H9 (cell line): ENCODE results near the gene RAB27B. TPM values are rescaled to one million over a fixed set of nuclear protein-coding genes. Genes with fewer than 3 reads are reported as not detected.

Experiments
- DNase-seq: peaks from one replicate; pipeline ENCODE4 v3.0.0-alpha.2; 2017
- H2AFZ ChIP-seq: one replicate; pipeline ENCODE4 v1.6.1; 2013; ENCODE audit warnings: mild to moderate bottlenecking, low read length, control low read depth, moderate library complexity
- H2AK5ac ChIP-seq: 2 replicates; pipeline ENCODE4 v1.6.1; 2013; ENCODE audit warnings: low read length, control low read depth, mixed read lengths; ENCODE audit not compliant: insufficient read length
- H2BK120ac ChIP-seq: one replicate; pipeline ENCODE4 v1.6.1; 2013; ENCODE audit warnings: low read depth, mild to moderate bottlenecking, low read length, control low read depth, inconsistent platforms; ENCODE audit not compliant: poor library complexity, severe bottlenecking
- H2BK12ac ChIP-seq: 2 replicates; pipeline ENCODE4 v1.6.1; 2013; ENCODE audit warnings: low read length, control low read depth, mixed read lengths, low read depth; ENCODE audit not compliant: insufficient read length
- H2BK15ac ChIP-seq: 2 replicates; pipeline ENCODE4 v1.6.1; 2013; ENCODE audit warnings: low read depth, low read length, control low read depth
- H2BK20ac ChIP-seq: one replicate; pipeline ENCODE4 v1.6.1; 2013; ENCODE audit warnings: low read depth, mild to moderate bottlenecking, low read length, control low read depth, inconsistent platforms; ENCODE audit not compliant: poor library complexity, severe bottlenecking
- H2BK5ac ChIP-seq: 2 replicates; pipeline ENCODE4 v1.6.1; 2013; ENCODE audit warnings: low read length, control low read depth, mixed read lengths; ENCODE audit not compliant: insufficient read length
- H3K14ac ChIP-seq: 2 replicates; pipeline ENCODE4 v1.6.1; 2013; ENCODE audit warnings: low read length, control low read depth; ENCODE audit not compliant: insufficient read depth
- H3K18ac ChIP-seq: 2 replicates; pipeline ENCODE4 v1.6.1; 2013; ENCODE audit warnings: low read depth, mild to moderate bottlenecking, mixed read lengths, low read length, control low read depth; ENCODE audit not compliant: insufficient read length
- H3K23ac ChIP-seq: 2 replicates; pipeline ENCODE4 v1.6.1; 2013; ENCODE audit warnings: low read length, control low read depth, mixed read lengths, low read depth; ENCODE audit not compliant: insufficient read length
- H3K23me2 ChIP-seq: 2 replicates; pipeline ENCODE4 v1.6.1; 2013; ENCODE audit warnings: low read depth, mild to moderate bottlenecking, mixed read lengths, low read length, control low read depth; ENCODE audit not compliant: insufficient read length, poor library complexity, severe bottlenecking
- H3K27ac ChIP-seq: 2 replicates; pipeline ENCODE4 v1.5.1; 2013; ENCODE audit warnings: low read length, control low read depth, mixed read lengths, low read depth; ENCODE audit not compliant: insufficient read length
- H3K27me3 ChIP-seq: 2 replicates; pipeline ENCODE4 v1.6.1; 2013; ENCODE audit warnings: low read length, control low read depth, inconsistent platforms; ENCODE audit not compliant: insufficient read depth
- H3K4ac ChIP-seq: 2 replicates; pipeline ENCODE4 v1.6.1; 2013; ENCODE audit warnings: low read depth, mild to moderate bottlenecking, control low read depth, inconsistent platforms, low read length, moderate library complexity
- H3K4me1 ChIP-seq: 2 replicates; pipeline ENCODE4 v1.6.1; 2013; ENCODE audit warnings: low read length, control low read depth, inconsistent platforms; ENCODE audit not compliant: insufficient read depth
- H3K4me2 ChIP-seq: 2 replicates; pipeline ENCODE4 v1.6.1; 2013; ENCODE audit warnings: low read length, control low read depth, mixed read lengths; ENCODE audit not compliant: insufficient read length, insufficient read depth
- H3K56ac ChIP-seq: 2 replicates; pipeline ENCODE4 v1.6.1; 2013; ENCODE audit warnings: low read depth, mild to moderate bottlenecking, mixed read lengths, low read length, control low read depth; ENCODE audit not compliant: insufficient read length
- H3K79me1 ChIP-seq: 2 replicates; pipeline ENCODE4 v1.6.1; 2013; ENCODE audit warnings: low read depth, mild to moderate bottlenecking, moderate library complexity, low read length, control low read depth, inconsistent platforms; ENCODE audit not compliant: insufficient read depth, poor library complexity, severe bottlenecking
- H3K79me2 ChIP-seq: 2 replicates; pipeline ENCODE4 v1.6.1; 2013; ENCODE audit warnings: low read length, control low read depth, inconsistent platforms; ENCODE audit not compliant: insufficient read depth
- H3K9ac ChIP-seq: 2 replicates; pipeline ENCODE4 v1.6.1; 2013; ENCODE audit warnings: low read length, control low read depth, mixed read lengths; ENCODE audit not compliant: insufficient read length; ENCODE audit errors: extremely low read depth
- H3K9me3 ChIP-seq: one replicate; pipeline ENCODE4 v1.6.1; 2013; ENCODE audit warnings: low read depth, low read length, inconsistent platforms; ENCODE audit not compliant: control insufficient read depth
- H3T11ph ChIP-seq: one replicate; pipeline ENCODE4 v1.6.1; 2013; ENCODE audit warnings: mild to moderate bottlenecking, low read length, control low read depth, inconsistent platforms
- H4K20me1 ChIP-seq: one replicate; pipeline ENCODE4 v1.6.1; 2013; ENCODE audit not compliant: control insufficient read depth, insufficient read length, insufficient read depth
- H4K5ac ChIP-seq: 2 replicates; pipeline ENCODE4 v1.6.1; 2013; ENCODE audit warnings: low read depth, mild to moderate bottlenecking, mixed read lengths, low read length, control low read depth; ENCODE audit not compliant: insufficient read length
- H4K8ac ChIP-seq: replicated peaks from 2 replicates; pipeline ENCODE4 v1.6.1; 2013; ENCODE audit warnings: low read length, control low read depth, mixed read lengths, low read depth; ENCODE audit not compliant: insufficient read length
- H4K91ac ChIP-seq: 2 replicates; pipeline ENCODE4 v1.6.1; 2013; ENCODE audit warnings: low read depth, mild to moderate bottlenecking, moderate library complexity, mixed read lengths, low read length, control low read depth; ENCODE audit not compliant: insufficient read length
- H3K27ac Mint-ChIP-seq, 3 experiments: 2 replicates in 2 of 3; 3 replicates in 1 of 3; pipeline ENCODE4 v1.8.0; 2020 to 2021; ENCODE audit warnings: mixed read lengths in 3 of 3, mild to moderate bottlenecking in 1 of 3, moderate library complexity in 1 of 3
- H3K27me3 Mint-ChIP-seq: 2 replicates; pipeline ENCODE4 v1.8.0; 2021; ENCODE audit warnings: low read depth, mild to moderate bottlenecking, moderate library complexity, mixed read lengths
- H3K36me3 Mint-ChIP-seq, 3 experiments: 2 replicates in 2 of 3; 3 replicates in 1 of 3; pipeline ENCODE4 v1.8.0; 2020 to 2021; ENCODE audit warnings: low read depth in 3 of 3, mixed read lengths in 3 of 3; ENCODE audit not compliant: insufficient read depth in 1 of 3
- H3K4me1 Mint-ChIP-seq, 2 experiments: 2 replicates each; pipeline ENCODE4 v1.8.0; 2020; ENCODE audit warnings: mixed read lengths in 2 of 2
- H3K4me3 Mint-ChIP-seq, 2 experiments: 2 replicates in 1 of 2; 3 replicates in 1 of 2; pipeline ENCODE4 v1.8.0; 2020 to 2021; ENCODE audit warnings: mild to moderate bottlenecking in 2 of 2, mixed read lengths in 2 of 2, moderate library complexity in 1 of 2
- H3K9me3 Mint-ChIP-seq, 2 experiments: 2 replicates in 1 of 2; 3 replicates in 1 of 2; pipeline ENCODE4 v1.8.0; 2020; ENCODE audit warnings: mild to moderate bottlenecking in 2 of 2, mixed read lengths in 2 of 2, moderate library complexity in 1 of 2
- WGBS: extraction: QIAGEN DNeasy Blood & Tissue Kit; methylation state at CpG from one replicate; pipeline ENCODE4 v1.1.7; 2013; ENCODE audit warnings: missing lambda C conversion rate, low lambda C conversion rate, mixed read lengths; ENCODE audit not compliant: insufficient read length; ENCODE audit errors: extremely low coverage; 5-methylcytosine and 5-hydroxymethylcytosine counted together
- total RNA-seq: library from RNA; stranded (reverse); gene quantifications from 2 replicates; pipeline ENCODE4 v1.2.1, GENCODE V29; 2021
- TF ChIP-seq, protein P1 (sequence below): fragments of 200-600 bp; sonication (generic); conservative IDR thresholded peaks from 3 replicates; pipeline ENCODE4 v1.8.0; 2021; ENCODE audit warnings: antibody characterized with exemption, mild to moderate bottlenecking

Gene RAB27B
- total RNA-seq, 1 experiment from 2014 or later: 0.15 TPM

DNA sequence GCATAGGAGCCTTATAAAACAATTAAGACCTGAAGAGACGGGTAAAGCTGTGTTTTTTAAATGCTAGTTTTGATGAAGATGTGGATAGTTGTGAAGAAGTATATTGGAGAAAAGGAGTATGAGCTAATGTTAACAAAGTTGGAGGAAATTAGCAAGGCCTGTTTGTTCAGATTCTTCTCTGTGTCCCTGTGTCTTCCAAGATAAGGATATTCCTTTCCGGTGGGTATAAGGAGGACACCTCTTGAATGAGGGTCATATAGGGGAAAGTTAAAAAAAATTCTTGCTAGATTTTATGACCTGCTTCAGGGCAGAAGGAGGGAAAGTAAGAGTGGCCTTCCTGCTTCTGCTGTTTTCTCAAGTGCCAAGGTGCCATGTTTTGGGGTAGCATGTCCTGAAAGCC is 72.0 kb downstream of the RAB27B start:
- no peak overlapping the region for H2BK12ac ChIP-seq
- Mint-ChIP-seq H3K27me3 (no peaks in the 10 kb centered on the region), H3K36me3 (no peaks in the 10 kb centered on the region), H3K27ac (no peak overlapping the region), H3K9me3 (no peaks in the 10 kb centered on the region), H3K4me1 (0 out of 4 replicates have a peak, but pooled peaks cover 4 to 7% of the 10 kb centered on the region in 2 experiments), H3K4me3 (no peak overlapping the region)
- H2BK20ac ChIP-seq: no peak overlapping the region
- H3K9ac ChIP-seq: no peak overlapping the region
- DNase-seq: no peak
- H3K14ac ChIP-seq: no peak overlapping the region
- H3K27ac ChIP-seq: no peak overlapping the region
- no peak overlapping the region for H2AK5ac ChIP-seq
- H2BK120ac ChIP-seq: no peak overlapping the region
- no peak overlapping the region for H2BK15ac ChIP-seq
- H4K5ac ChIP-seq: no peak overlapping the region
- no peaks in the 10 kb centered on the region for H3K79me2 ChIP-seq
- TF ChIP-seq, protein P1, sequence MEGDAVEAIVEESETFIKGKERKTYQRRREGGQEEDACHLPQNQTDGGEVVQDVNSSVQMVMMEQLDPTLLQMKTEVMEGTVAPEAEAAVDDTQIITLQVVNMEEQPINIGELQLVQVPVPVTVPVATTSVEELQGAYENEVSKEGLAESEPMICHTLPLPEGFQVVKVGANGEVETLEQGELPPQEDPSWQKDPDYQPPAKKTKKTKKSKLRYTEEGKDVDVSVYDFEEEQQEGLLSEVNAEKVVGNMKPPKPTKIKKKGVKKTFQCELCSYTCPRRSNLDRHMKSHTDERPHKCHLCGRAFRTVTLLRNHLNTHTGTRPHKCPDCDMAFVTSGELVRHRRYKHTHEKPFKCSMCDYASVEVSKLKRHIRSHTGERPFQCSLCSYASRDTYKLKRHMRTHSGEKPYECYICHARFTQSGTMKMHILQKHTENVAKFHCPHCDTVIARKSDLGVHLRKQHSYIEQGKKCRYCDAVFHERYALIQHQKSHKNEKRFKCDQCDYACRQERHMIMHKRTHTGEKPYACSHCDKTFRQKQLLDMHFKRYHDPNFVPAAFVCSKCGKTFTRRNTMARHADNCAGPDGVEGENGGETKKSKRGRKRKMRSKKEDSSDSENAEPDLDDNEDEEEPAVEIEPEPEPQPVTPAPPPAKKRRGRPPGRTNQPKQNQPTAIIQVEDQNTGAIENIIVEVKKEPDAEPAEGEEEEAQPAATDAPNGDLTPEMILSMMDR: no peak
- H3K9me3 ChIP-seq: no peaks in the 10 kb centered on the region
- H3K79me1 ChIP-seq: no peaks in the 10 kb centered on the region
- no peak overlapping the region for H2AFZ ChIP-seq
- no peak overlapping the region for H3K4me2 ChIP-seq
- H2BK5ac ChIP-seq: no peak overlapping the region
- no peak overlapping the region for H3K4ac ChIP-seq
- no peak overlapping the region for H4K8ac ChIP-seq
- no peaks in the 10 kb centered on the region for H4K20me1 ChIP-seq
- no peak overlapping the region for H3K18ac ChIP-seq
- H3K4me1 ChIP-seq: no peaks in the 10 kb centered on the region
- H4K91ac ChIP-seq: no peak overlapping the region
- no peak overlapping the region for H3K56ac ChIP-seq
- H3K23ac ChIP-seq: no peak overlapping the region
- WGBS: 100% methylated on average over 1 of the region's 2 CpGs
- H3K23me2 ChIP-seq: no peaks in the 10 kb centered on the region
- H3K27me3 ChIP-seq: no peaks in the 10 kb centered on the region
- no peak overlapping the region for H3T11ph ChIP-seq
